Heart right ventricle (tissue), 16 donors: ENCODE results near the gene OTOGL. TPM values are rescaled to one million over a fixed set of nuclear protein-coding genes. Genes with fewer than 3 reads are reported as not detected.

Experiments used
- ATAC-seq, 8 donors: fragments of 200-7000 bp; cut with Tn5 transposase; one replicate each; pipeline ENCODE4 v1.9.1; 2020; ENCODE audit warnings: mild to moderate bottlenecking in 8 of 8, moderate library complexity in 8 of 8, moderate number of reproducible peaks in 1 of 8
- DNase-seq, 2 donors: peaks; one replicate each; pipeline ENCODE4 v3.0.0-alpha.2; 2020
- H3K27ac ChIP-seq, 10 donors: fragments of 200-600 bp; sonication (generic) in 2 of 10; one replicate each; pipeline versions ENCODE4 v1.5.0 to v1.8.0; 2020 to 2022; ENCODE audit warnings: mild to moderate bottlenecking in 3 of 10
- H3K27me3 ChIP-seq, 7 donors: fragments of 200-600 bp; one replicate each; pipeline ENCODE4 v1.8.0; 2021 to 2022; ENCODE audit warnings: mild to moderate bottlenecking in 2 of 7
- H3K36me3 ChIP-seq, 9 donors: fragments of 200-600 bp; sonication (generic) in 1 of 9; one replicate each; pipeline versions ENCODE4 v1.5.0 to v1.8.0; 2020 to 2022; ENCODE audit warnings: mild to moderate bottlenecking in 2 of 9
- H3K4me1 ChIP-seq, 9 donors: fragments of 200-600 bp; sonication (generic) in 1 of 9; one replicate each; pipeline versions ENCODE4 v1.5.0 to v1.8.0; 2020 to 2022; ENCODE audit warnings: mild to moderate bottlenecking in 4 of 9
- H3K4me3 ChIP-seq, 10 donors: fragments of 200-600 bp; sonication (generic) in 2 of 10; one replicate each; pipeline versions ENCODE4 v1.5.0 to v1.8.0; 2020 to 2022; ENCODE audit warnings: mild to moderate bottlenecking in 7 of 10, moderate library complexity in 2 of 10
- H3K9me3 ChIP-seq, 11 donors: fragments of 200-600 bp in 10 of 11; sonication (generic) in 2 of 11; one replicate each; pipeline versions ENCODE4 v1.5.0 to v1.8.0; 2013 to 2022; ENCODE audit warnings: mild to moderate bottlenecking in 2 of 11, control low read depth in 1 of 11, moderate library complexity in 1 of 11
- CTCF ChIP-seq, 9 donors: fragments of 200-600 bp; sonication (generic) in 2 of 9; IDR thresholded peaks; one replicate each; pipeline versions ENCODE4 v1.5.0 to v1.8.0; 2021 to 2022; ENCODE audit warnings: antibody characterized with exemption in 9 of 9, mild to moderate bottlenecking in 5 of 9, moderate library complexity in 1 of 9
- WGBS, 2 donors: extraction: QIAGEN DNeasy Blood & Tissue Kit; methylation state at CpG; one replicate each; pipeline ENCODE4 v1.1.7; 2013; ENCODE audit warnings: inconsistent platforms in 1 of 2; 5-methylcytosine and 5-hydroxymethylcytosine counted together
- intact Hi-C, 10 donors: fragments of 100-400 bp; cut with DNase I; formaldehyde crosslinking; loops; one replicate each; pipeline versions ENCODE4 v1.11.1 to v1.14.2; 2022
- polyA plus RNA-seq, 2 donors: library from polyadenylated mRNA; stranded (reverse); fragments of 200-250 nt; gene quantifications; one replicate each; pipeline ENCODE4 v1.2.3, GENCODE V29; 2013
- total RNA-seq, 10 donors: library from RNA; stranded (reverse); fragmentation: NEBNext Ultra II Directional in 3 of 10; extraction: Animal tissue kit (Norgen Biotek cat#: 25700) in 3 of 10; gene quantifications; one replicate each; pipeline versions ENCODE4 v1.2.1 to v1.2.4, GENCODE V29; 2021 to 2023
- donor health status: Arrhythmogenic right ventricular cardiomyopathy.
- donor health status: ischemic (EF 13 %, LVEDD 7.1; RV severe dilation, severe dysfunction).
- donor health status: healthy with polysubstance abuse.
- donor health status: DM: no; HTN: yes; CAD: no.
- donor health status: DM: no; HTN: no; CAD: no.
- donor health status: ischemic (EF 25% LVEDD 6.9; RV normal size, moderate dysfunction).
- donor health status: ischemic (EF 25% LVEDD 5.7; RV mildly dilated, moderate dysfunction).
- donor health status: healthy.
- donor health status: DM: yes; HTN: yes; CAD: no.
- donor health status: Ischemic cardiomyopathy.
- donor health status: ischemic (EF 35%, LVEDD 5.7; RV mildly dilated, moderate dysfunction).
- donor health status: nonischemic (EF 11% LVEDD 7.7; RV severe dilation, severe dysfunction).
- donor health status: DM: yes; HTN: yes; CAD: no.
- donor health status: PGD.
- donor health status: ischemic (EF 29% LVEDD 5.4; RV normal size, mild dysfunction).
- donor health status: nonischemic (EF 23%, LVEDD 6.1; RV moderate dilation, normal function).

OTOGL gene
- total and polyA plus RNA-seq, 12 donors: 0.04 to 1.4 (median 0.24) TPM

GRCh38 chr12:80264891-80265290 is 165.6 kb downstream of the OTOGL start:
- WGBS, 2 donors: 94 to 96% methylated on average over 5 of the region's 5 CpGs
- intact Hi-C loops: loop anchor here in 5 of 10 donors (5.0 to 10.0 kb wide), 5 partner anchors 50 to 710 kb away; no protein-coding TSS in a partner anchor
- no peak overlapping the region for H3K27ac ChIP-seq
- H3K4me3 ChIP-seq: no peak overlapping the region
- no peak for TF ChIP-seq CTCF (IDR thresholded peaks at IDR 0.05)
- H3K27me3 ChIP-seq: peaks cover 0 to 3% (median 0%) of the 10 kb centered on the region in 7 donors
- peaks cover 0 to 9% (median 0%) of the 10 kb centered on the region in 9 donors for H3K4me1 ChIP-seq
- no peak for DNase-seq
- H3K9me3 ChIP-seq: no peaks in the 10 kb centered on the region
- H3K36me3 ChIP-seq: no peaks in the 10 kb centered on the region
- no peak for ATAC-seq

DNA sequence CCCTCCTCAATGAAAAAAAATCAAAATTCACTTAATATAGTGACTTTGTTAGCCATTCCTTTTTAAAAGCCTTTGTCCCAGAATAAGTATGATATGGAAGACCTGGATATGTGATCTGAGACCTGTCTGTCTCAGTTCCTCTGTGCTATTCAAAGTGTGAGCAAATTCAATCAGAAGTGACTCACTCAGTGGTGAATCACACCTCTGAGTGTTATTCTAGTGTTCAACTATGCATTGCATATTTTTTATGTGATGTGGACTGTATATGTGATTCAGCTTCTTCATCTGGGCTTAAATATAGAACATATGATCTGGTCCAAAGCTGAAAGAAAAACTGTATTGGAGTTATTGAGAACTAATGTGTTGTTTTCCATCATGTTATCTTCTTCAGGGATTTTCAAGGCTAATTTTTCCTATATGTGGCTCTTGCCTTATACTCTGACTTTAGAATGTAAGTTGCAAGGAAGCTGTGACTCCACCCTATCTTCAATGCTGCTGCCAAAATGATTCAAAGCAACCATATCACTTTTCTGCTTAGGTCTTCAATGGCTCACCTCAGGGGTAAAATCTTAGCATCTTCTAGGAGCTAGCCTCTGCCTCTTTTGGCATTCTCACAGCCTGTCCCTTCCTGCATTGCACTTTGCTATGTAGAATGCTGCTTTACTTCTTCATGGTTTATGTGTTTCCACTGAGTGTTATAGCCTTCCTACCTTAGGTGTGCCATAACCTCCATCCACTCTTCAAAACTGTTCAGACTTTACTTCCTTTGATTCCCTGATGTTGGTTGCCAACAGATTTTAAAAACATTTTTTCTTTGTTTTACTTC is 169.8 kb downstream of the OTOGL start:
- no peaks in the 10 kb centered on the region for H3K36me3 ChIP-seq
- DNase-seq (no peak), ATAC-seq (no peak)
- intact Hi-C loops: loop anchor here in 7 of 10 donors (1.0 to 10.0 kb wide), 8 partner anchors 54 to 714 kb away; no protein-coding TSS in a partner anchor
- no peaks in the 10 kb centered on the region for H3K9me3 ChIP-seq
- H3K27ac ChIP-seq: no peak overlapping the region
- no peak overlapping the region for H3K4me3 ChIP-seq
- no peak for TF ChIP-seq CTCF (IDR thresholded peaks at IDR 0.05)
- peaks cover 0 to 3% (median 0%) of the 10 kb centered on the region in 7 donors for H3K27me3 ChIP-seq
- peaks cover 0 to 9% (median 0%) of the 10 kb centered on the region in 9 donors for H3K4me1 ChIP-seq

DNA sequence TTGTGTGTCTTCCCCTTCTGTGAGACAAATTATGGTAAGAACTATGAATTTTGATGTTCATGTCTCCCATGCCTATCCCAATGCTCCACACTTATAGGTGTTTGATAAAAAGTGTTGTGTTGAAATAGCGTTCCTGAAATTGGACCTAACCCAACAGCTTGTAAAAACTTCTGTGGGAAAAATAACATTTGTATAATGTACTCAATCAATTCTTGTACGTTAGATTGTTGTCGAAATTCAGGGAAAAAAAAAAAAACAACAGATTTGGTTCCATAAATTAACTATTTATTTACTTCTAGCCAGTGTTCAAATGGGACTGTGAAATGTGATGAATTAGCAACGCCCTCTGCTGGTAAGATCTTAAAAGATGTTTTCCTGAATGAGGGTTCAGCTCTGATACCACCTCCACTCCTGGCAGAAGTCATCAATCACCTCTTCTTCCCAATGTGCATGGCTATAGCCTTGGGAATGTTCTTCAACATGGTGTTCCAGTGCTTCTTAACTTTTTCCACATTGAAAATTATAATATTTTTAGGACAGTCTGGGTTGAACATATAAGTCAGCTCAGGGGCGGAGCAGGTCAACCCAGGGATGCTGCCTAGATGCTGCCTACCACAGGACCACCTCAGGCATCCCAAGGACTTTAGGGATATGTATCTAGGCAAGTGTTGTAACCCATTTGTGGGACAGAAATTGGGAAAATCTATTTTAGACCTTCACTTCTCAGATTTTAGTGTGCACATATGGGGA is 170.6 kb downstream of the OTOGL start:
- TF ChIP-seq CTCF (IDR thresholded peaks at IDR 0.05): peak; percentile 54 to 84 (median 70)
- intact Hi-C loops: loop anchor here (1.0 to 10.0 kb wide), 12 partner anchors 55 to 865 kb away; no protein-coding TSS in a partner anchor
- Histone ChIP-seq H3K27ac (no peak overlapping the region), H3K9me3 (no peaks in the 10 kb centered on the region), H3K27me3 (peaks cover 0 to under 1% (median 0%) of the 10 kb centered on the region in 7 donors), H3K4me1 (peaks cover 0 to 9% (median 0%) of the 10 kb centered on the region in 9 donors), H3K36me3 (no peaks in the 10 kb centered on the region), H3K4me3 (peak overlapping the region in 1 of 10 donors; percentile 19)
- peak in 5 of 8 donors; percentile 33 to 71 (median 63) for ATAC-seq
- DNase-seq: peak in 1 of 2 donors; percentile 18
- 23 to 25% methylated on average over 5 of the region's 5 CpGs for WGBS, 2 donors

DNA sequence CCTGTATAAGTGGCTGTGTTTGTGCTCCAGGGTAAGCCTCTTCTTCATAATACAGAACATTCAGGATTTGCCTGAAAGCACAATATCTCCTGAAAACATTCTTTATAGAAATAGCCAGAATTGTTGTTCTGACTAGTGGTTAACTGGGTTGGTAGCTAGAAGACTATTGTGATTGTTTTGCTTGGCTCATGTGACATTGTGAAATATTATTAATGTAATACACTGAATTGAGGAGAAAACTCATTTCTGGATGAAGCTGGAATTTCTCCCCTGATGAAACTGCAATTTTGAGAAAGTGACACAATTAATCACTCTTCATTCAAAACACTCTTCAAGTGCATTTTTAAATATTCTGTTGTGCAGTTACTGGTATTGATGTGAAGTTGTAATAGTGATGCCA is 172.4 kb downstream of the OTOGL start:
- ATAC-seq (no peak), DNase-seq (no peak)
- Histone ChIP-seq H3K4me1 (peaks cover 0 to 9% (median 0%) of the 10 kb centered on the region in 9 donors), H3K27me3 (no peaks in the 10 kb centered on the region), H3K4me3 (no peak overlapping the region), H3K9me3 (no peaks in the 10 kb centered on the region), H3K27ac (no peak overlapping the region), H3K36me3 (no peaks in the 10 kb centered on the region)
- intact Hi-C loops: loop anchor here in 9 of 10 donors (2.0 to 10.0 kb wide), 9 partner anchors 74 to 867 kb away; no protein-coding TSS in a partner anchor
- TF ChIP-seq CTCF (IDR thresholded peaks at IDR 0.05): no peak
